Measurements from ENCODE around the gene TBC1D1.

Gene TBC1D1

GRCh38 chr4:38107818-38108217, 216.9 kb downstream of the TBC1D1 start:
- no peak for DNase-seq

- no peak for DNase-seq
These were observed 218.5 kb downstream of the TBC1D1 start for GRCh38 chr4:38109370-38109769.

GRCh38 chr4:38109896-38110295, 219.0 kb downstream of the TBC1D1 start:
- DNase-seq = no peak

- no peak for DNase-seq
These were observed 220.1 kb downstream of the TBC1D1 start for GRCh38 chr4:38111024-38111423.

- DNase-seq = no peak
These were observed 220.8 kb downstream of the TBC1D1 start for GRCh38 chr4:38111717-38112116.

GRCh38 chr4:38113132-38113531, 222.2 kb downstream of the TBC1D1 start:
- no peak for DNase-seq

GRCh38 chr4:38113551-38113950, 222.7 kb downstream of the TBC1D1 start:
- DNase-seq = no peak

GRCh38 chr4:38114386-38115150, 223.7 kb downstream of the TBC1D1 start:
- no peak for DNase-seq

GRCh38 chr4:38115601-38116000, 224.7 kb downstream of the TBC1D1 start:
- DNase-seq = no peak

GRCh38 chr4:38117591-38117990, 226.7 kb downstream of the TBC1D1 start:
- no peak for DNase-seq

- no peak for DNase-seq
These were observed 228.9 kb downstream of the TBC1D1 start for GRCh38 chr4:38119668-38120385.

- no peak for DNase-seq
These were observed 229.9 kb downstream of the TBC1D1 start for GRCh38 chr4:38120772-38121171.

- no peak for DNase-seq
These were observed 231.2 kb downstream of the TBC1D1 start for GRCh38 chr4:38122060-38122459.

GRCh38 chr4:38123555-38123954, 232.7 kb downstream of the TBC1D1 start:
- no peak for DNase-seq

GRCh38 chr4:38124961-38125360, 234.1 kb downstream of the TBC1D1 start:
- DNase-seq = no peak

- DNase-seq = peak; percentile 25
These were observed 234.9 kb downstream of the TBC1D1 start for GRCh38 chr4:38125816-38126215.

GRCh38 chr4:38128478-38129459, 237.9 kb downstream of the TBC1D1 start:
- no peak for DNase-seq

- no peak for DNase-seq
These were observed 238.8 kb downstream of the TBC1D1 start for GRCh38 chr4:38129460-38130227.

GRCh38 chr4:38130884-38131283, 240.0 kb downstream of the TBC1D1 start:
- no peak for DNase-seq

GRCh38 chr4:38131371-38132091, 240.6 kb downstream of the TBC1D1 start:
- no peak for DNase-seq

- DNase-seq = no peak
These were observed 241.3 kb downstream of the TBC1D1 start for GRCh38 chr4:38132107-38132673.
